Mesenchymal stem cell (in vitro differentiated cells and primary cell): Measurements from ENCODE around the gene ERP44.

Source experiments
- DNase-seq: peaks from one replicate; pipeline ENCODE4 v3.0.0-alpha.2; 2013
- H2AFZ ChIP-seq: one replicate; pipeline ENCODE4 v1.6.1; 2013; ENCODE audit warnings: low read depth, mild to moderate bottlenecking, control low read depth, inconsistent platforms, low read length, moderate library complexity
- H2AK5ac ChIP-seq: 2 replicates; pipeline ENCODE4 v1.6.1; 2013; ENCODE audit warnings: low read length, moderate library complexity, mild to moderate bottlenecking, inconsistent platforms; ENCODE audit not compliant: severe bottlenecking
- H2BK120ac ChIP-seq: one replicate; pipeline ENCODE4 v1.6.1; 2013; ENCODE audit warnings: low read depth, mild to moderate bottlenecking, inconsistent platforms, low read length, moderate library complexity
- H2BK12ac ChIP-seq, 2 experiments: one replicate each; pipeline ENCODE4 v1.6.1; 2013; ENCODE audit warnings: inconsistent platforms in 2 of 2, low read length in 2 of 2, mild to moderate bottlenecking in 2 of 2, moderate library complexity in 2 of 2, control low read depth in 1 of 2
- H2BK15ac ChIP-seq: one replicate; pipeline ENCODE4 v1.6.1; 2013; ENCODE audit warnings: mild to moderate bottlenecking, low read depth, inconsistent platforms; ENCODE audit not compliant: poor library complexity, severe bottlenecking
- H2BK5ac ChIP-seq: 2 replicates; pipeline ENCODE4 v1.6.1; 2013; ENCODE audit warnings: low read depth, mild to moderate bottlenecking, low read length, control low read depth, inconsistent platforms; ENCODE audit not compliant: poor library complexity, severe bottlenecking
- H3K14ac ChIP-seq, 2 experiments: one replicate each; pipeline ENCODE4 v1.6.1; 2013; ENCODE audit warnings: inconsistent platforms in 2 of 2, low read length in 2 of 2, control low read depth in 1 of 2, mild to moderate bottlenecking in 1 of 2, moderate library complexity in 1 of 2
- H3K18ac ChIP-seq, 2 experiments: one replicate each; pipeline ENCODE4 v1.6.1; 2013; ENCODE audit warnings: inconsistent platforms in 2 of 2, low read length in 2 of 2, control low read depth in 1 of 2, low read depth in 1 of 2, mild to moderate bottlenecking in 1 of 2
- H3K23ac ChIP-seq, 2 experiments: one replicate each; pipeline ENCODE4 v1.6.1; 2013; ENCODE audit warnings: inconsistent platforms in 2 of 2, low read length in 2 of 2, mild to moderate bottlenecking in 2 of 2, moderate library complexity in 2 of 2, control low read depth in 1 of 2
- H3K27ac ChIP-seq: 2 replicates; pipeline ENCODE4 v1.5.1; 2013; ENCODE audit warnings: mild to moderate bottlenecking, moderate library complexity, low read length, control low read depth, inconsistent platforms; ENCODE audit not compliant: poor library complexity, severe bottlenecking
- H3K27me3 ChIP-seq, 2 experiments: 2 replicates each; pipeline versions ENCODE4 v1.6.1 to v1.7.0; 2013; ENCODE audit warnings: low read length in 2 of 2, mild to moderate bottlenecking in 2 of 2, moderate library complexity in 2 of 2, control low read depth in 1 of 2, inconsistent platforms in 1 of 2; ENCODE audit not compliant: control insufficient read depth in 1 of 2, insufficient read depth in 1 of 2
- H3K36me3 ChIP-seq, 2 experiments: 2 replicates each; pipeline versions ENCODE4 v1.6.1 to v1.7.0; 2013; ENCODE audit warnings: low read length in 2 of 2, control low read depth in 1 of 2, inconsistent platforms in 1 of 2, low read depth in 1 of 2, mild to moderate bottlenecking in 1 of 2; ENCODE audit not compliant: insufficient read depth in 2 of 2, control insufficient read depth in 1 of 2
- H3K4ac ChIP-seq, 2 experiments: one replicate each; pipeline ENCODE4 v1.6.1; 2013; ENCODE audit warnings: inconsistent platforms in 2 of 2, low read length in 2 of 2, mild to moderate bottlenecking in 2 of 2, moderate library complexity in 2 of 2, control low read depth in 1 of 2, low read depth in 1 of 2
- H3K4me1 ChIP-seq: 2 replicates; pipeline ENCODE4 v1.6.1; 2013; ENCODE audit warnings: low read depth, low read length, control low read depth; ENCODE audit not compliant: control insufficient read depth, insufficient read depth
- H3K4me2 ChIP-seq: 2 replicates; pipeline ENCODE4 v1.6.1; 2013; ENCODE audit warnings: low read length, mild to moderate bottlenecking, inconsistent platforms; ENCODE audit not compliant: poor library complexity, severe bottlenecking
- H3K4me3 ChIP-seq, 2 experiments: 2 replicates each; pipeline versions ENCODE4 v1.5.1 to v1.7.0; 2013; ENCODE audit warnings: low read length in 2 of 2, mild to moderate bottlenecking in 2 of 2, control low read depth in 1 of 2, low read depth in 1 of 2; ENCODE audit not compliant: insufficient read depth in 1 of 2
- H3K79me1 ChIP-seq: replicated peaks from 2 replicates; pipeline ENCODE4 v1.6.1; 2013; ENCODE audit warnings: mild to moderate bottlenecking, control low read depth, low read length, inconsistent platforms; ENCODE audit not compliant: poor library complexity, severe bottlenecking
- H3K9ac ChIP-seq: 2 replicates; pipeline ENCODE4 v1.7.0; 2013; ENCODE audit warnings: mild to moderate bottlenecking, low read length, moderate library complexity
- H3K9me3 ChIP-seq: 2 replicates; pipeline ENCODE4 v1.7.0; 2013; ENCODE audit warnings: mild to moderate bottlenecking, low read length; ENCODE audit not compliant: control insufficient read depth
- H4K8ac ChIP-seq: one replicate; pipeline ENCODE4 v1.6.1; 2013; ENCODE audit warnings: inconsistent platforms, mild to moderate bottlenecking, low read length, moderate library complexity
- H4K91ac ChIP-seq: one replicate; pipeline ENCODE4 v1.6.1; 2013; ENCODE audit warnings: mild to moderate bottlenecking, low read length, inconsistent platforms
- WGBS: methylation state at CpG from one replicate; pipeline ENCODE4 v1.1.7; 2013; ENCODE audit warnings: mixed read lengths; 5-methylcytosine and 5-hydroxymethylcytosine counted together

ERP44 gene

DNA sequence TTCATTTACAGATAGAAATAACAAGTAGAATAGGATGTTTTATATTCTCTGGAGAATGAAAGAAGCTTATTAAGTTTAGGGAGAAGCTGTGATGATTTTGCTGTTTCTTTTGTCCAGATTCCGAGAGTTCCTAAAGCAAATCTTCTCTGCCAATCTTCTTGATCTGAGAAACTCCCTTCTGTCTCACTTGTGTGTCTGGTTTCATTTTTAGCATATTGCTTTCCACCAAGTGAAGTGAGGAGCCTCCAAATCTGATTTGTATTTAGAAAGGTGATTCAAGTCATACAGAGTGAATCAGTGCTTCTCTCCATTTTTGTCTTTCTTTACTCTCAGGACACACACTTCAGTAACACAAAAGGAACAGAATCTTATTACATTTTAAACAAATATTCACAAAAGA, 144.0 kb downstream of the ERP44 start:
- no CpG with 5 or more reads among the region's 1 CpG for WGBS

DNA sequence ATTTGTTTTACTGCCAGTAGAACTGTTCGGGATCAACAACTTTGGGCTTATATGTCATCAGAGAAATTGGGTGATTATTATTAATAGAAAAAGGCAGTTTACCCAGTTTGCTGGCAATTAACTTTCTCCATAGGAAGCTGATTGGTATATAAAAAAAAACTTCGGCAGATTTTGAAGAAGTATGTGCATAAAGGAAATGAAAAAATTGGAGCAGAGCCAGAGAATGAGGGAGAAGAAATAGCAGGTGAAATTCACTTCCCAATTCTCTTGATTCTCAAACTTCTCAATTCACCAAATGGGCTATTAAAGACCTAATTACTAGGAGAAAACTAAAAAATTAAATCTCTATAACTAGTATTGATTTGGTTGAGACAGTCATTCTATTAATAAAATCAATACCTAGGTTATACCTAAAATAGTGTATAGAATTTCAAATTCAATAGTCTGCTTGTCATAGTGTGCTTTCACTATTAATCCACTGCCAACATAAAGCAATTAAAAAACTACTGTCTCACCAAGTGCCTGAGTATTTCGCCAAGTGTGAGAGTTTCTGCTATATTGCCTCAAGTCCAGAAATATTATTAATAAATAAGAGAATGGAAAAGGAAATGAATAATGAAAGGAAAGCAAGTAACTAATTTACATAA, 144.8 kb downstream of the ERP44 start:
- H2AFZ ChIP-seq = no peak overlapping the region
- H3K4me1 ChIP-seq = no peaks in the 10 kb centered on the region
- no peak overlapping the region for H2BK120ac ChIP-seq
- peaks cover 4% of the 10 kb centered on the region for H3K79me1 ChIP-seq
- no peak overlapping the region for H3K18ac ChIP-seq
- no peak overlapping the region for H3K27ac ChIP-seq
- H3K9ac ChIP-seq = no peak overlapping the region
- no peaks in the 10 kb centered on the region for H3K9me3 ChIP-seq
- H3K36me3 ChIP-seq = peaks cover 0 to 26% of the 10 kb centered on the region in 2 experiments
- no peak overlapping the region for H3K4me3 ChIP-seq
- DNase-seq = no peak
- H2AK5ac ChIP-seq = no peak overlapping the region
- WGBS = 100% methylated on average over 2 of the region's 3 CpGs
- no peak overlapping the region for H4K91ac ChIP-seq
- H2BK12ac ChIP-seq = no peak overlapping the region
- H3K23ac ChIP-seq = no peak overlapping the region
- no peak overlapping the region for H3K14ac ChIP-seq
- no peak overlapping the region for H3K4me2 ChIP-seq
- H3K4ac ChIP-seq = no peak overlapping the region
- no peak overlapping the region for H4K8ac ChIP-seq
- no peak overlapping the region for H2BK15ac ChIP-seq
- no peaks in the 10 kb centered on the region for H3K27me3 ChIP-seq
- no peak overlapping the region for H2BK5ac ChIP-seq

More for the DNA sequence above, 144.0 kb downstream of the ERP44 start:
- H3K4me3 ChIP-seq = no peak overlapping the region
- H3K27me3 ChIP-seq = no peaks in the 10 kb centered on the region
- H3K18ac ChIP-seq = no peak overlapping the region
- H2AFZ ChIP-seq = no peak overlapping the region
- no peak overlapping the region for H2BK120ac ChIP-seq
- H2AK5ac ChIP-seq = no peak overlapping the region
- no peaks in the 10 kb centered on the region for H3K4me1 ChIP-seq
- no peak overlapping the region for H3K14ac ChIP-seq
- no peak overlapping the region for H4K91ac ChIP-seq
- no peak overlapping the region for H4K8ac ChIP-seq
- no peak overlapping the region for H3K4ac ChIP-seq
- H3K27ac ChIP-seq = no peak overlapping the region
- DNase-seq = no peak
- peaks cover 0 to 26% of the 10 kb centered on the region in 2 experiments for H3K36me3 ChIP-seq
- no peak overlapping the region for H2BK12ac ChIP-seq
- no peak overlapping the region for H3K23ac ChIP-seq
- no peak overlapping the region for H2BK15ac ChIP-seq
- no peak overlapping the region for H2BK5ac ChIP-seq
- H3K79me1 ChIP-seq = peaks cover 6% of the 10 kb centered on the region
- H3K9me3 ChIP-seq = no peaks in the 10 kb centered on the region
- H3K4me2 ChIP-seq = no peak overlapping the region
- H3K9ac ChIP-seq = peak overlapping the region; percentile 54

DNA sequence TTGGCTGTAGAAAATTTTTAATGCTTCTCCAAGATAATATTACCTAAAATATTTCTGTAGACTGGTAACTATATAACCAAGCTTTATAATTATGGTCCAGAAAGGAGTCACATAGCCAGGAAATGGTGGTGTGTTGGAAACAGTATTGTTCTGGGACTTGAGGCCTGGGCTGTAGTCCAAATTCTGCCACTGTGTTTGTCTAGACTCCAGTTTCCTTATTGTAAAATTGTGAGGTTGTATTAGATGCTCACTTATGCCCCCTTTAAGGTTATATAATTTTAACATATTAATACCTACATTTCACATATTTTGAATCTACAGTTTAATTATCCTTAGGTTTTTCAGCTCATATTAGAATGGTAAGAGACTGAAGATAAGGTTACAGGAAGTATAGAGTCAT, 149.9 kb downstream of the ERP44 start:
- no peak overlapping the region for H2BK12ac ChIP-seq
- H3K79me1 ChIP-seq = no peaks in the 10 kb centered on the region
- no peaks in the 10 kb centered on the region for H3K9me3 ChIP-seq
- no peak overlapping the region for H2AFZ ChIP-seq
- no peak overlapping the region for H3K27ac ChIP-seq
- no peaks in the 10 kb centered on the region for H3K27me3 ChIP-seq
- H3K36me3 ChIP-seq = peaks cover 0 to 20% of the 10 kb centered on the region in 2 experiments
- H2BK120ac ChIP-seq = no peak overlapping the region
- H3K4me1 ChIP-seq = no peaks in the 10 kb centered on the region
- H3K14ac ChIP-seq = no peak overlapping the region
- no peak overlapping the region for H2BK5ac ChIP-seq
- H3K9ac ChIP-seq = no peak overlapping the region
- H2BK15ac ChIP-seq = no peak overlapping the region
- no peak overlapping the region for H4K91ac ChIP-seq
- DNase-seq = no peak
- H3K23ac ChIP-seq = no peak overlapping the region
- H4K8ac ChIP-seq = no peak overlapping the region
- H3K18ac ChIP-seq = no peak overlapping the region
- H3K4me2 ChIP-seq = no peak overlapping the region
- no peak overlapping the region for H3K4ac ChIP-seq
- no peak overlapping the region for H3K4me3 ChIP-seq
- no peak overlapping the region for H2AK5ac ChIP-seq

DNA sequence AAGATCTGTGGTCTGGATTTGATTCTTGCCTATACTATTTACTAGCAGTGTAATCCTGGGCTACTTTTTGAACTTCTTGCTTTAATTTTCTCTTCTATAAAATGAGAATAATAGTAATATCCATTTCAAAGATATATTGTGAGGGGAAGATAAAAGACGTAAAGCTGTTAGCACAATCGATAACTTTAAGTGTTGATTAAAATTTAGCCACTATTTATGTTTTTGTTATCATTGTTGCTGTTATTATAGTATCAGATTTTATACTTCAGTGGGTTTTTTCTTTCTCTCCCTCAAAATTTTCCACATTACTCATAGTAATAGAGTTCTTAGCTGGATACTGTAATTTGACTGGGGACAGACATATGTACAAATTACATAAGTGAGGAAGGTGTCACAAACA, 150.3 kb downstream of the ERP44 start:
- Histone ChIP-seq H4K8ac (no peak overlapping the region), H3K18ac (no peak overlapping the region), H2BK5ac (no peak overlapping the region), H4K91ac (no peak overlapping the region), H3K23ac (no peak overlapping the region), H2AFZ (no peak overlapping the region), H2AK5ac (no peak overlapping the region), H2BK12ac (no peak overlapping the region), H3K79me1 (no peaks in the 10 kb centered on the region), H3K14ac (no peak overlapping the region), H3K4me1 (no peaks in the 10 kb centered on the region), H3K36me3 (peaks cover 0 to 19% of the 10 kb centered on the region in 2 experiments), H3K4ac (no peak overlapping the region), H3K9me3 (no peaks in the 10 kb centered on the region), H2BK15ac (no peak overlapping the region), H3K27ac (no peak overlapping the region), H3K4me3 (no peak overlapping the region), H3K27me3 (no peaks in the 10 kb centered on the region), H2BK120ac (no peak overlapping the region), H3K9ac (no peak overlapping the region), H3K4me2 (no peak overlapping the region)
- WGBS = no CpG with 5 or more reads among the region's 2 CpGs
- no peak for DNase-seq
